Hematopoietic multipotent progenitor cell treated with erythropoietin and hydrocortisone succinate and interleukin-3 and kit ligand, for 8 days (in vitro differentiated cells): ENCODE measurements around the gene NEXN.
"Not testable (repeated sequence)": the region's sequence is repeated elsewhere in the genome, so short reads cannot be mapped to it uniquely, and the experiment has no call there.

Source experiments
- DNase-seq: peaks from one replicate; pipeline ENCODE4 v3.0.0-alpha.2; 2015

The NEXN gene

GRCh38 chr1:77970192-77970591, 81.8 kb downstream of the NEXN start:
- DNase-seq = no peak

- no peak for DNase-seq
Measured at GRCh38 chr1:77972080-77972479, 83.7 kb downstream of the NEXN start.

GRCh38 chr1:77975386-77975785, 87.0 kb downstream of the NEXN start:
- no peak for DNase-seq

GRCh38 chr1:77975907-77976306, 87.5 kb downstream of the NEXN start:
- no peak for DNase-seq

DNA sequence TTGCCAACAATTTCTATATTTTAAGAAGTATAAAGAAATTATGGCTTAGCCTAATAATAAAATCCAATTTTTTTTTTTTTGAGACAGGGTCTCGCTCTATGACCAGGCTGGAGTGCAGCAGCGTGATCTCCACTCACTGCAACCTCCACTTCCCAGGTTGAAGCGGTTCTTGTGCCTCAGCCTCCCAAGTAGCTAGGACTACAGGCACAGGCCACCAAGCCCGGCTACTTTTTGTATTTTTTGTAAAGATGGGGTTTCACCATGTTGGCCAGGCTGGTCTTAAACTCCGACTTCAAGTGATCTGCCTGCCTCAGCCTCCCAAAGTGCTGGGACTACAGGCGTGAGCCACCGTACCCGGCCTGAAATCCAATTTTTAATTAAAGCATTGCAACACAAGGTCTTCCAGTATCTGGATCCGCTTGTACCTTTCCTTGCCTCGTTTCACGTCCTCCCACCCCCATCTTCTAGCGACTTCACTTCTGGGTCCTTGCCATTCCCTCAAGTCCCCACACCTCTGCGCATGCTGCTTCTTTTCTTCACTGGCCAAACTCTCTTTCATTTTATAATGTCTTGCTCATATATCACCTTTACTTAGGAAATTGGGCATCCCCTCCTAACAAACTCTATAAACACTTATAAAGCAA, 88.1 kb downstream of the NEXN start:
- DNase-seq = no peak

DNA sequence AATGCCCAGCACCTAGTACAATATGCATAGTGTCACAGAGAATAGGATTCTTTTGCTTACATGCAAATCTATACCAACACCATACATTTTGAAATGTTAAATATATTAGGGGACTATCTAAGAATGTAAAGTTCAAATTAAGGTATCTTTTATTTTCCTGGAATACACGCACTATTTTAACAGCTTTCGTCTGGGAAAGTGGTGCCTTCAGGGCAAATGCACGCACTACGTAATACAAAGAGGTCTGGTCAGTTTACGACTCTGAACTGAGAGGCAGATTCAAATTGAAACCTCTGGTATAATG, 89.5 kb downstream of the NEXN start:
- DNase-seq = no peak

- DNase-seq = peak; percentile 94
Measured at GRCh38 chr1:77978293-77978968, 90.0 kb downstream of the NEXN start.

DNA sequence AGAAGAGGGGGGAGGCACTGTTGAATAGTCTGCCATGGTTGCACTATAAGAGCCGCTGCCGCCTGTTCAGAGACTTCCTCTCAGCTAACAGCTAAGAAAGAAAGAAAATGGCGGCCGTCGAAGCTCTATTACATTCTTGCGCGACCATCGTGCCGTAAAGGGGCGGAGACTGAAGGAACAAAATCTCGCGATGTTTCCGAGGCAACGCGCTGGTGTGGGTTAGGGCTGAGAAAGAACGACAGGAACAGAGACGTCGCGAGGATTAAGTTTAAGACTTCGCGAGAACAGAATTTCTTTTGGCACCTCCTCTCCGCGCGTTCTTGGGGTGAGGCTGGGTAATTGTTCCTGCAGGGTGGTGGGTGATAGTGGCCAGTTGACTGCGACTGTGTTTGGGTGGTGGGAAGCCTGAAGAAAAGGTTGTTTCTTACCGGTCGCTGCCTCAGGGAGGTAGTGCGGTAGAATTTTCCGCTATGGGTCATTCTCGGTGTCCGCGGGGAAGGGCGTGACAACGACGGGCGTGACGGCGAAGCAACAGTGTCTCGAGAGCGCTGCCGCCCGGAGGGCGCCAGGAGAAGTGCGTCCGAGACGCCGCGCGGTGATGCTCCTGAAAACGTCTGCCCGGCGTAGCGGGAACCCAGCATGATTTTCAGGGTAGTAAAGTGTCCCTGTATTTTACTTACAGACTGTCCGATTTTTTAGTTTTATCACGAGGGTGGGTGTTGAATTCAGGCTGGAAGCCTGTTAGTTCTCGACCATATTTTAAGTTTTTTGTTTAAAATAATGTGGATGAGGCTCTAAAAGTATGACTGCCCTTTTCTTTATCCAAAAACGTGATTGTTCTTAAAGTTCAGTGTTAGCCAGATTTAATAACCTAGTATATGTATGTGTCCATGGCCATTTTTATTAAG, 90.8 kb downstream of the NEXN start, which contains the start of gene FUBP1:
FUBP1 (minus strand) TSS at position 104 of the 908 bp plus-strand sequence; CDS start at position 36, 68 bp downstream.
- DNase-seq = peak; percentile 99

DNA sequence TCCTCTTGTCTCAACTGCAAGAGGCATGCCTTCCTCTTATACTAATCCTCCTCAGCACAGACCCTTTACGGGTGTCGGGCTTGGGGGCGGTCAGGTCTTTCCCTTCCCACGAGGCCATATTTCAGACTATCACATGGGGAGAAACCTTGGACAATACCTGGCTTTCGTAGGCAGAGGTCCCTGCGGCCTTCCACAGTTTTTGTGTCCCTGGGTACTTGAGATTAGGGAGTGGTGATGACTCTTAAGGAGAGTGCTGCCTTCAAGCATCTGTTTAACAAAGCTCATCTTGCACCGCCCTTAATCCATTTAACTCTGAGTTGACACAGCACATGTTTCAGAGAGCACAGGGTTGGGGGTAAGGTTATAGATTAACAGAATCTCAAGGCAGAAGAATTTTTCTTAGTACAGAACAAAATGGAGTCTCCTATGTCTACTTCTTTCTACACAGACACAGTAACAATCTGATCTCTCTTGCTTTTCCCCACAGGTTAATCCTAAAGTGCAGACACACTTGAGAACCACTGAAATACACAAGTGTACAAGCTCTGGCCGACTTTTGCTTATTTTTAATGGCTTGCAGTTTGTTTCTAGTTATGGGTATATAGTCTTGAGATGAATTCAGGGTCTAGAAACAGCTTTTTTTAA, 95.0 kb downstream of the NEXN start:
- not testable (repeated sequence) for DNase-seq

DNA sequence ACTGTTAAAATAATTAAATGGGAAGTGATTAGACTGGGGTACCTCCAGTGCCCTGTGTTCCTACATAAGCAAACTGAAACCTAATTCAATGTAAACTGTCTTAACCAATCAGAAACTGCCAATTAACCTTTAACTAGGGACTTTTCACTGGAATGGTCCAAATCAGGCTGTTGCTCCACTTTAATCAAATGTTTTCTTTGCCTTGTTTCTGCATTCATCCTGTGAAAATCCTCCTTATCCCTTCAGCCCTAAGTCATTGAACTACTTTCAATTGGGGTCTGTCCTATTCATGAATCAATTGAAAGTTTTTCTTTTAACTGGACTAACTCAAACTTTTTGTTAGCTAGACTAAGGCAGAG, 95.6 kb downstream of the NEXN start:
- DNase-seq = no peak

GRCh38 chr1:77984629-77985028, 96.2 kb downstream of the NEXN start:
- DNase-seq = no peak

DNA sequence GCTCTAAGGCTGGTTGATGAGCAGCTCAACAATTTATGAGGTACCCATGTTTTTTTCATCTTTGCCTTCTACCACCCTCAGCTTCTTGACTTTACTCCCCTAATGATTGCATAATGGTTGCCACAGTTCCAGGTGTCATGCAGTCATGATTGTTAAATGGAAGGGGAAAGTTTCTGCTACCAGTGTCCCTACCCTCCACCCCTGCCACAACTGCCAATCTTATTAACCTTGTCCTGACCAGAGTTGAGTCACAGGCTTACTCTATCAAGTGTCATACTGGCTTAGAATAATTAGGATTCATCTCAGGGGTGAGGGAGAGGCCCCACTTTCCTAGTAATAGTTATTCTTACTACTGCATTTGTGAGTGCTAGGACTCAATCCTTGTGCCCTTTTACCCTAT, 98.4 kb downstream of the NEXN start:
- DNase-seq = no peak

DNA sequence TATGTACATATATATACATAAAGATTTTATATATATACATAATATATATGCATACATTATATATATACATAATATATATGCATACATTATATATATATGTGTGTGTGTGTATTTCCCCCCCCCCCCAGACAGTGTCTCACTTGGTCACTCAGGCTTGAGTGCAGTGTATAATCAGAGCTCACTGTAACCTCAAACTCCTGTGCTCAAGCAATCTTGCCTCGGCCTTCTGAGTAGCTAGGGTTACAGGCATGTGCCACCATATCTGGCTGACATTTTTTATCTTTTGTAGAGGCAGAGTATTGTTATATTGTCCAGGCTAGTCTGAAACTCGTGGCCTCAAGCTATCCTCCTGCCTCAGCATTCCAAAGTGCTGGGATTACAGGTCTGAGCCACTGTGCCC, 99.5 kb downstream of the NEXN start:
- DNase-seq = no peak

GRCh38 chr1:77989744-77990143, 101.3 kb downstream of the NEXN start:
- no peak for DNase-seq

- no peak for DNase-seq
Measured at GRCh38 chr1:77990629-77991204, 102.3 kb downstream of the NEXN start.

DNA sequence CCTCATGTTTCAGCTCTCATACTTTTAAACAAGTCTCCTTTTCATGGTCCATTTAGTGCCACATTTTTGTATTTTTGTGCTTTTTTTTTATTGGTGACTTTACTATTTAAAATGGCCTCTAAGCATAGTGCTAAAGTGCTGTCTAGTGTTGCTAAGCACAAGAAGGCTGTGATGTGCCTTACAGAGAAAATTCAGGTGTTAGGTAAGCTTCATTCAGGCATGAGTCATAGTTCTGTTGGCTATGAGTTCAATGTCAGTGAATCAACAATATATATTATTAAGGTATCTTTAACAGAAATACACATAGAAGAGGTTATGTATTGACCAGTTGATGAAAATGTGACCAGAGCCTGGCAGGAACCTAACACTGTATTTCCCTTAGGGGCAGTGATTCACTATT, 103.2 kb downstream of the NEXN start:
- DNase-seq = no peak
